ENCODE results near the gene FOXRED1.

The FOXRED1 gene

GRCh38 chr11:126312961-126313360 is 44.0 kb downstream of the FOXRED1 start:
- no peak for DNase-seq

GRCh38 chr11:126313826-126314225 is 44.9 kb downstream of the FOXRED1 start:
- no peak for DNase-seq

- no peak for DNase-seq
Observed at GRCh38 chr11:126317432-126317755, 48.4 kb downstream of the FOXRED1 start.

GRCh38 chr11:126317756-126318573 is 49.0 kb downstream of the FOXRED1 start:
- DNase-seq: no peak

- no peak for DNase-seq
Observed at GRCh38 chr11:126318574-126319373, 49.8 kb downstream of the FOXRED1 start.

- no peak for DNase-seq
Observed at GRCh38 chr11:126319374-126319740, 50.4 kb downstream of the FOXRED1 start.

GRCh38 chr11:126322996-126323395 is 54.0 kb downstream of the FOXRED1 start:
- DNase-seq: no peak

- no peak for DNase-seq
Observed at GRCh38 chr11:126327281-126328000, 58.5 kb downstream of the FOXRED1 start.
